RWPE1 (cell line): Measurements from ENCODE around the gene SLC7A6.

Experiments used
- CTCF ChIA-PET: fragments of 350-600 bp; sonication (Branson Sonifier 250); formaldehyde crosslinking; extraction: SDS; loops from one replicate; lab custom pipeline; 2021; lab: Yijun Ruan, JAX
- POLR2A ChIA-PET: fragments of 400-600 bp; formaldehyde crosslinking; extraction: SDS; loops from one replicate; lab custom pipeline; 2020; ENCODE audit warnings: antibody characterized with exemption; ENCODE audit not compliant: low non-redundant PET; lab: Yijun Ruan, JAX
- DNase-seq: peaks from one replicate; pipeline ENCODE4 v3.0.0; 2012; ENCODE audit warnings: low spot score
- H3K27ac ChIP-seq: fragments of 450-650 bp; 2 replicates; pipeline ENCODE4 v1.5.1; 2017
- CTCF ChIP-seq: fragments of 450-650 bp; conservative IDR thresholded peaks from 2 replicates; pipeline ENCODE4 v1.5.1; 2017; ENCODE audit warnings: low read depth, mild to moderate bottlenecking

Gene SLC7A6

GRCh38 chr16:68345958-68346635 is 81.8 kb downstream of the SLC7A6 start:
- ChIA-PET CTCF (no interaction called here), POLR2A (no interaction called here)
- no peak for TF ChIP-seq CTCF
- no peak for DNase-seq
- H3K27ac ChIP-seq = no peak overlapping the region

DNA sequence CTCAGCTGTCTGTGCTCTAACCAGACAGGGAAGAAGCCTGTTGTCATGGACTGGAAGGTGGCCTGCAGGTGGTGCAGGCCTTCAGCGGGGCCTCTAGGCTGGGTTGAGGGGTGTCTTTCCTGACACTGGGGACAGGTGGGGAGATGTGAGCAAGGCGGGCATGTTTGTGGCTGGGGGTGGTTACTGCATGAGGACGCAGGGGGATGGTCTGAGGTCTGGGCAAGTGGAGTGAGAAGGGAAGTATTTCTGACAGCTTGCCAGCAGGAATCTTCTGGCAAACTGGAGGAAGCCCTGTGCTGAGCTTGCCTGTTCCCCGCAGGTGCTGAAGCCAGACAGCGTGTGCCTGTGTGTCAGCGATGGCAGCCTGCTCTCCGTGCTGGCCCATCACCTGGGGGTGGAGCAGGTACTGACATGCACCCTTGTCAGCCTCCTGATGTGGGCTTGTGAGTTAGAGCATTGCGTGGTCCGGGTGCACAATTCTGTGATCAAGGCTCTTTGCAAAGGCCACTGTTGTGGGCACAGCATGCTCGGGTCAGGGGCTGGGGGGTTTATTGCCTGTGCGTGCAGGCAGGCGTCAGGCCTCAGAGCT is 82.7 kb downstream of the SLC7A6 start:
- CTCF ChIA-PET = no interaction called here
- H3K27ac ChIP-seq = no peak overlapping the region
- DNase-seq = no peak
- TF ChIP-seq CTCF = no peak
- POLR2A ChIA-PET = no interaction called here

DNA sequence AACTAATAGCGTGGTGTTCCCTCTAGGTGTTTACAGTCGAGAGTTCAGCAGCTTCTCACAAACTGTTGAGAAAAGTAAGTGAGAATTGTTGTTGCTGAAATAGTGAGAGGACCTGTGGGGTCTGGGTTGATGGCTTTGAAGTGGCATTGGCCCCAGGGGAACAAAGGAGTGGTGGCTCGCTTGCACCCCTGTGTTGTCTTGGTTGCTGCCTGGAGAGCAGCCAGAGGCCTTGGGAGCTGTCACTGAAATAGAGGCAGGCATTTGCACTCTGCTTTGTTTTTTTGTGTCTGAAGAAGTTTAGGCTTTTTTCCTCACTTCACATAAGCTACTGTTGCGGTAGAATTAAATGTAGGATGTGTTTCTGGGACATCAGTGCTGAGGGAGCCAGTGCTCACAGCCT is 83.3 kb downstream of the SLC7A6 start:
- DNase-seq = no peak
- no peak for TF ChIP-seq CTCF
- POLR2A ChIA-PET = no interaction called here
- CTCF ChIA-PET = no interaction called here
- H3K27ac ChIP-seq = no peak overlapping the region

DNA sequence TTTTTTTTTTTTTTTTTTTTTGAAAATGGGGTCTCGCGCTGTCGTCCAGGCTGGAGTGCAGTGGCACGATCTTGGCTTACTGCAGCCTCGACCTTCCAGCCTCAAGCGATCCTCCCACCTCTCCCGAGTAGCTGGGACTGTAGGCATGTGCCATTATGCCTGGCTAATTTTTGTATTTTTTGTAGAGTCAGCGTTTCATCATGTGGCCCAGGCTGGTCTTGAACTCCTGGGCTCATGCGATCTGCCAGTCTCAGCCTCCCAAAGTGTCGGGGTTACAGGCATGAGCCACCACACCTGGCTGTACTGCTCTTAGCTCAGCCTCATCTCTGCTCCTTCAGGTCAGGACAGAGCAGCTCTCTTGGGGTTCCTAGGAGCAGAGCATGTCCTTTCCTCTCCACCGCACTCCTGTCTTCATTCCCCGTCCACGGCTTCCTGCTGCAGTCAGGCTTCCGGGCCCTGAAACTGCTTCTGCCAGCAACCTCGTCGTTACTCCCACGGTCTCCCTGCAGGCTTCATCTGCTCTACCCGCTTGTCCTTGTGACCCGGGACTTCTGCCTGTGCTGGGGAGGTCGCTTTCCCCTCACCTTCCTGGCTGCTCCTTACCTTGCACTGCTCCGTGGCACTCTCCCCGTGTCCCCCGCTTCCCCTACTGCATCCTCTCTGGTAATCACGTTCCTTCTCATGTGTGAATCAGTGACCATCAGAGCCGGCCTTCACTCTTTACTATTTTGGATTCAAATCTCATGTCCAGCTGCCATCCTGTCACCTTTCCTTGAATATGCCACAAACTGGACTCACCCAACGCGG is 84.5 kb downstream of the SLC7A6 start:
- ChIA-PET POLR2A (no interaction called here), CTCF (interaction anchor here (0.6 kb wide), 1 partner anchor 35 kb away, joined by 6 read pairs; no protein-coding TSS in a partner anchor)
- H3K27ac ChIP-seq = no peak overlapping the region
- TF ChIP-seq CTCF = no peak
- no peak for DNase-seq

DNA sequence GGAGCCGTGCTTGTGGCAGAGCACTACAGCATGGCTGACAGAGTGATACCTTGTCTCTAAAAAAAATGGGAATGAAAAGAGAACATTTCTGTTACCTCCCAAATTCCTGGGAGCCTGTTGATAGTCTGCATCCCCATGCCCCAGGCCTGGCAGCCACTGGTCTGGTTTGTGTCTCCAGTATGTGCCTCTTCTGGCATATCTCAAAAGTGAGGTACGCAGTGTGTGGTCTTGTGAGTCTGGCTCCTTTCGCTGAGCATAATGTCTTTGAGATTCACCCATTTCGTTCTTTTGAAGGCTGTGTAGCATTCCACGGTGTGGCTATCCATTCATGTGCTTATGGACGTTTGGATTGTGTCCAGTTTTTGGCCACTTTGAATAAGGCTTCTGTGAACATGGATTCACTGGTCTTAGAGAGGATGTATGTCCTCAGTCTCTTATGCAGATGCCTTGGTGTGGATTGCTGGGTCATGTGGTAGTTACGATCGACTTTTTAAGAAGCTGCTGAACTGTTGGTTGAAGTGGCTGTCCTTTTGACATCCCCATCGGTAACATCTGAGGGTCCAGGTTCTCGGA is 85.6 kb downstream of the SLC7A6 start:
- ChIA-PET POLR2A (no interaction called here), CTCF (no interaction called here)
- DNase-seq = no peak
- no peak overlapping the region for H3K27ac ChIP-seq
- no peak for TF ChIP-seq CTCF

GRCh38 chr16:68350813-68351350 is 86.6 kb downstream of the SLC7A6 start:
- ChIA-PET CTCF (no interaction called here), POLR2A (no interaction called here)
- TF ChIP-seq CTCF = no peak
- no peak overlapping the region for H3K27ac ChIP-seq
- DNase-seq = no peak
